Activated CD4-positive, alpha-beta T cell treated with anti-CD3 and anti-CD28 coated beads, Interleukin-2, amount 50 U/mL, for 48 hours (primary cell): ENCODE data around the gene COPS6.

Source experiments
- DNase-seq, 2 experiments: peaks; one replicate each; pipeline ENCODE4 v3.0.0-alpha.2; 2020

COPS6 gene

DNA sequence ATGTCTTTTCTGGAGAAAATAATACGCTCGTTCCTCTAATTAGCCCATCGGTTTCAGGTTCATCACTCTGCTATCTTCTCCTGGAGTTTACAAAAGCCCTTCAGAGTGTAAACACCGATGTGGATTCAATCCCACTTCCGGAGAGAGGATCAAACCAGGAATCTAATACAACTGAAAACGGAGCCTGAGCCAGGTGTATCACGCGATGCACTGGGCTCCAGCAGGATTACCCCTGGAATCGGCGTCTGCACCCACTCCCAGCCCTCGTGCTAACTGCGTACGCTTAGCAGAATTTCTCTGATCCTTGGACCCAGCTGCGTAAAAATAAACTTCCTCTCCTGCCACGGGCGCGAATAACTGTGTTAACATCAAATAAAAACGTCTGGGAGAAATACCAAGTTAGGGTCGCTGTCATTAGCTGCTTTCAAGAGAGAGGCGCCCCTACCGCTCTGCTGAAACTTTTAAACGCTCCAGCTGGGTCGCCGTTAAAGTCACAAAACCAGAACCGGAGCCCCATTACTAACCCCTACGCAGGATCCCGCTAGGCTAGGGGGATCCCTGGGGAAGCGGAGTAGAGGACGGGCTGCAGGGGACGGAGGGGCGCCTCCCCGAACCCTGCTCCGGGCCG, 7.7 kb upstream of the COPS6 start:
- no peak for DNase-seq

DNA sequence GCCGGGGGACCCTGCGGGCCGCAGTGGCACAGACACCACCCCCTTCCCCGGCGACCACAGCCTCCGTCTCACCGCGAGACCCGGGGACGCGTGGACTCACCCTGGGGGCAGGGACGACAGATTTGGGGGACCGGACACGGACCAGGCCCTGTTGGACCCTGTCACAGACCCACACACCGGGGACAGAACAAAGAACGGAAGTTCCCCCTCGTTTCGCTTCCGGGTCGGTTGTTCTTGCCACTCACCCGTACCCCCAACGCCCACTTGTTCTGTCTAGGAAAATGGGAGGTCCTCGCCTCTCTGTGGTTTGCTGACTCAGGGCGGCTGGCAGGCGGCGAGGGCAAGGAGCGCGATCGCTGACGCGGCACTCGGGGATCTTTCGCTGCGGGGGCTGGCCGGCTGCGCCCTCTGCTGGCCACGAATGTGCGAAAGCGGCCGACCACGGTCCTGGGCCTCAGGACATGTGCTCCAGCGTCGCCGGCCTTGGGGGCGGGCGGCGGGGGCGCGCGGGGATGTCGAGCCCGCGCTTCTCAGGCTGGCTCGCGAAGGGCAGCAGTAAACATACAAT, 7.2 kb upstream of the COPS6 start, which contains the start of gene ZNF3:
TSS of gene ZNF3 (minus strand) at position 189 of the 568 bp plus-strand sequence. CDS start 4,366 bp downstream, outside the sequence.
- peak; percentile 97 to 98 for DNase-seq

DNA sequence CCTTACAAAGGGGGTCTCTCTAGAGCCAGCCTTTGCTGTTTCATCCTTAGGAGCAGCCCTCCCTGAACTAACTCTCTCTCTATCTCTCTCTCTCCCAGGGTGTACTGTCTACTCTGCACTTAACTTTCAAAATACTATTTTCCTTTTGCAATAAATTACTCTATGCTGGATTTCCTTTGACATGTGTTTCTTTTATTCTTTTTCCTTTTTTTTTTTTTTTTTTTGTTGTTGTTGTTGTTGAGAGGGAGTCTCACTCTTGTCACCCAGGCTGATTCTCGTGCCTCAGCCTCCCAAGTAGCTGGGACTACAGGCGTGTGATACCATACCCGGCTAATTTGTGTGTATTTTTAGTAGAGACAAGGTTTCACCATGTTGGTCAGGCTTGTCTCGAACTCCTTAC, 5.8 kb upstream of the COPS6 start:
- DNase-seq: no peak

DNA sequence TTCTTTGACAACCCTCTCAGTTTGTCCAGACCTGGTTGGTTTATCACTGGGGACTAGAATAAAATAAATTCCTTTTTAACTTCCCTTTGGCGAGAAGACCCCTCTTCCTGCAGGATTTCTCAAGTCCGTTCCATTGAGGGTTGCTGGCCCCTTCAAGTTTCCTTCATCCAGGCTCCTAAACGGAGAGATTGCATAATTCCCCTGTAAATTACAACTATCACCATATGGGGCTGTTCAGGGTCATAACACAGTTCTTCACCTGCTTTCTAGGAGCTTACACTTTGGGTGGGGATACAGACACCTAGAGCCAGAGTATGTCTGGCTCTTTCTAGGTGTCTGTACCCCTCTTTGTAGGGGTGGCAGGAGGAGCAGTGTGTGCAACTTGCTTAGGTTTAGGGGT, 3.3 kb upstream of the COPS6 start:
- DNase-seq: no peak

DNA sequence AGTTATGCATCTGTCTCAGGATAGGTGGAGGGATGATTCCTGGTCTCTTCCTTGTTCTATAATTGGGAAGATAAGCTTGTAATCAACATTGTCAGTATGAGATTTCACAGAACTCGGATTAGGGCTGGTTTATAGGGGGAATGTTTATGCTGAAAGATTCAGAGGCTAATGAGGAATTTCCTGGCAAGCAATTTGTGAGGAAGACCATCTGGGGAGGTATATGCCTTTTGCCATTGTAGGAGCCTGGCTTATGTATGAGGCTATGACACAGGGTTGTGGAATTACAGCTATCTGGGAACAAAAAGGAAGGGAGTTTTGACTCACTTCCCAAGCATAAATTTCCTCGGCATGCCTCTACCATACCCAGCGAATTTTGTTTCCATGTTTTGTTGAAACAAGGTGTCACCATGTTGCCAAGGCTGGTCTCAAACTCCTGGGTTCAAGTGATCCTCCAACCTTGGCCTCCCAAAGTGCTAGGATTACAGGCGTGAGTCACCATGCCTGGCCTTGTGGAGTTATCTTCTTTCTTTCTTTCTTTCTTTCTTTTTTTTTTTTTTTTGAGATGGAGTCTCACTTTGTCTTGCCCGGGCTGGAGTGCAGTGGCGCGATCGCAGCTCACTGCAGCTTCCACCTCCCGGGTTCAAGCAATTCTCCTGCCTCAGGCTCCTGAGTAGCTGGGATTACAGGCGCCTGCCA, 1.6 kb upstream of the COPS6 start:
- DNase-seq: no peak

DNA sequence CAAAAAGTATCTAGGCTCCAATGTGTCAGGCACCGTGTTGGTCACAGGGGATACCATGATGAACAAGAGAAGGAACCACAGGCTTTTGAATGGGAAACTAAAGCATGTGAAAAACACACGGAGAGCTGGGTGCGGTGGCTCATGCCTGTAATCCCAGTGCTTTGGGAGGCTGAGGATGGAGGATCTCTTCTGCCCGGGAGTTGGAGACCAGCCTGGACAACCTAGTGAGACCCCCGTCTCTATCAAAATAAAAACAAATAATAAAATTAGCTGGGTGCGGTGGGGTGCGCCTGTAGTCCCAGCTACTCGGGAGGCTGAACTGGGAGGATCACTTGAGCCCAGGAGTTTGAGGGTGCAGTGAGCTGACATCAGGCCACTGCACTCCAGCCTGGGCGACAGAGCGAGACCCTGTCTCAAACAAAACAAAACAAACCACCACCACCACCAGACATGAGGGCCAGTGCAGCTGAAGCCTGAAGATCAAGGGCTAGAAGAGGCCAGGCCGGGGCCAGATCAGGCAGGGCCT, 611 bp upstream of the COPS6 start:
- DNase-seq: no peak

DNA sequence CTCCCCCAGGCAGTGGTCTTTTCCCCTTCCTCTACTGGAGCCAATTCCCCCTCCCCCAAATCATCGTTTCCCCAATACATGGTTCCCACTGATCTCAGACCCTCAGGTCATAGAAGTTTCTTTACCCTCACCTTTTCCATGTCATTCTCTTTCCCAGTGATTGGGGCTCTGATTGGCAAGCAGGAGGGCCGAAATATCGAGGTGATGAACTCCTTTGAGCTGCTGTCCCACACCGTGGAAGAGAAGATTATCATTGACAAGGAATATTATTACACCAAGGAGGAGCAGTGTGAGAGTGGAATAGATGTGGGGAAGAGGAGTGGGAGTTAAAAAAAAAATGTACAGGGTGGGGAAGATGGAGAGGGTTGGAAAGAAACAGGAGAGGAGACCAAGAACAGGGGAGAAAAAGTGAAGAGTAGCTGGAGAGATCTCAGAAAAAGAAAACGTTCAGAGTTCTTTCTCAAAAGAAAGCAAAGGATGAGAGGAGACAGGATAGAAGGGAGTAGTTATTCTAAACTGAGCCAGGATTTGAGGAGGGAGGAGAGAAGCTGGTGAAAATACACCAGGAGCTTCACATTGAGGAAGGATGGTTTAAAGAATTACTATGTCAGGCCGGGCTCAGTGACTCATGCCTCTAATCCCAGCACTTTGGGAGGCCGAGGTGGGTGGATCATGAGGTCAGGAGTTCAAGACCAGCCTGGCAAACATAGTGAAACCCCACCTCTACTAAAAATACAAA, 858 bp downstream of the COPS6 start:
- peak in 1 of 2 experiments; percentile 32 for DNase-seq

DNA sequence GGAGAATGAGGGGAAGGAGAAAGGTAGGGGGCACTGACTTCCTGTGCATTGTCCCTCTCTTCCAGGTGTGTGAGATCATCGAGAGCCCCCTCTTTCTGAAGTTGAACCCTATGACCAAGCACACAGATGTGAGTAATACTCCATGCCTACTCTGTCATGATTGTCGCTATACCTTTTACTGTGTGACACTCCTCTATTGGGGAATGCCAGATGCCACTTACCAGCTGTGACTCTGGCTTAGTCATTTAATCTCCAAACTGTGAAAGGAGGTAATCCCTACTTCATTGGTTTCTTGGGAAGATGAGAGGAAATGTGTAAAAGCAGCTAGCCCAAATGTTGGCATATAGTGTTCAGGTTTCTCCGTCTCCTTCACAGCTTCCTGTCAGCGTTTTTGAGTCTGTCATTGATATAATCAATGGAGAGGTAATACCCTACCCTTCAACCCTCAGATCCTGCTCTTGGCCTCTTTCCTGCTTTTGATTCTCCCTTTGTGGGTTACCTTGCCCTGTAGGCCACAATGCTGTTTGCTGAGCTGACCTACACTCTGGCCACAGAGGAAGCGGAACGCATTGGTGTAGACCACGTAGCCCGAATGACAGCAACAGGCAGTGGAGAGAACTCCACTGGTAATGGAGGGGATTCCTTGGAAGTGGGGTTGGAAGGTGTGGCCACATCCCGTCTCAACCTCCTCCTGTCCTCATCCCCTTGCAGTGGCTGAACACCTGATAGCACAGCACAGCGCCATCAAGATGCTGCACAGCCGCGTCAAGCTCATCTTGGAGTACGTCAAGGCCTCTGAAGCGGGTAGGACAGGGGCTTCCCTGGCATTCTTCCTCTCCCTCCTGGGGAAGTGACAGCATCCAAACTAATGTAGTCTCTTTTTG, 2.0 kb downstream of the COPS6 start:
- DNase-seq: peak in 1 of 2 experiments; percentile 14

DNA sequence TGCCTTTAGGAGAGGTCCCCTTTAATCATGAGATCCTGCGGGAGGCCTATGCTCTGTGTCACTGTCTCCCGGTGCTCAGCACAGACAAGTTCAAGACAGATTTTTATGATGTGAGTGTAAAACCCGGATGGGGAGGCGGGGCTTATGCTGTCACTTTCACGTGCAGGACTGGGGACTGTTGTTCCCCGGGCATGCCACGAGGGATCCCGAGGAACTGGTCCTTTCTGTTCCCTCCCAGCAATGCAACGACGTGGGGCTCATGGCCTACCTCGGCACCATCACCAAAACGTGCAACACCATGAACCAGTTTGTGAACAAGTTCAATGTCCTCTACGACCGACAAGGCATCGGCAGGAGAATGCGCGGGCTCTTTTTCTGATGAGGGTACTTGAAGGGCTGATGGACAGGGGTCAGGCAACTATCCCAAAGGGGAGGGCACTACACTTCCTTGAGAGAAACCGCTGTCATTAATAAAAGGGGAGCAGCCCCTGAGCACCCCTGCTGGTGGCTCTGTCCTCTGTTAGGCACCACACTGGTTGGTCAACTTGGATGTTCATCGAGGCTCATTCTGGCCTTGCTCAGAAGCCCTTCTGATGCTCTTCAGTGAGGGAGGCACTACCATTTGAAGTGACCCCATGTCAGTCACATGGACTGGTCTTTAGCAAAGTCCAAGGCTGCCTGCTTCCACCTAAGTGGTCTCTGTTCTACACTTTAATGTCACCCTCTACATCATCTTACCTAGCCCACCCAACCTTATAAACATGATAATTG, 2.8 kb downstream of the COPS6 start:
- peak; percentile 26 to 41 for DNase-seq

DNA sequence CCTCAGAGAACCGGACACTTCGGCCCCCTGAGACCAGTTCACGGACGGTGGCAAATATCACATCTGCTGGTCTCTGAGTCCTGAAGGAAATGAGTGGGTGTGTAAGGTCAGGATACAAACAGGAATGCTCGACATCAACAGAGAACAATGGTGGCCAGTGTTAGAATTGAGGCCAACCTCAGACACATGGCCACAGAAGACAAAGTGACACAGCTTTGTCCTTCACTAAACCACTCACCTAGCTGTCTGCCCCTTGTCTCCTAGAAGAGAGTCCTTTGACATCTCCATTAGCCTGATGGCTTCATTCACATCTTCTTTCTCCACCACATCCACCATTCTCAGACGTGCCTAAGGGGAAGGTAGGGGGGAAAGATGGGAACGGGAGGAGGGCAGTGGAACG, 4.3 kb downstream of the COPS6 start:
- DNase-seq: no peak

DNA sequence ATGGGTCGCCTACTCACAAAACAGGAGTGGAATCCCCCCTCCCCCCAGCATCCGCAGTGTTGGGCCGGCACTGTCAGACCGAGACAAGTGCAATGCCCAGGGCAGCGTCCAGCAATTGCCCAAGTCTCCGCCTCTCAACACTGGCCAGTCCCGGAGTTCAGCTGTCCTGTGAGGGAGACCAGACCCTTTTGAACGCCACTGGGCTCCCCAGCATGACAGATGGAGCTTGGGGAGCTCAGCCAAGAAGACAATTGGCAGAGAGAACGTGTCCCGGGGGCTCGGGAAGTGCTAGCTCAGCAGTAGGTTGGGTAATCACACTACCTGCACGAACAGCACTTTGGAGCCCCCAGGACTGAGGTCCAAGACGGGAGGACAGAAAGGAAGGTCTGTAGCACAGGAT, 4.7 kb downstream of the COPS6 start:
- DNase-seq: no peak

DNA sequence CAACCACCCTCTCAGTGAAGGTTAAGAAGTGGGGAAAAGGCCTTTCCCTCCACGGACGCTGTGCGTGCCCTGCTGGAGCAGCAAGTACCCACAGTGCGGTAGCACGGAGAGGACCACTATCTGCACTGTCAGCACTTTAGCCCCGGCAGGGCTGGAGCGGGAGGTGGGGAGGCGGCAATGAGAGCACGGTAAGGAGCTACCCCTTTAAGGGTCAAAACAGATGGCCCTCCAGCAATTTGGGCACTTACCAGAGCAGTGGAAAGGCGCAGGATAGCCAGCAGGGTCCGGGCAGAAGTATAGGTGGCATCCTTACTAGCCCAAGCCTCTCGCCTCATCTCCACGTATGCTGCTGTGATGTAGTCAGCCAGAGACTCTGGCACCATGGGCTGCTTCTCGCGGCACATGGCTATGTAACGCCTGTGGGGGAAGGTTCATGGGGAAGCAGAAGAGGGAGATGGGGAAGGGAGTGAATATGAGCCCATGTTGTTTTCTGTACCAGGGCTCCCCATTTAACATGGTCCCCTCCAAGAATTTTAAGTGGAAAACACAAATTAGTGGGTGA, 5.2 kb downstream of the COPS6 start:
- DNase-seq: no peak

DNA sequence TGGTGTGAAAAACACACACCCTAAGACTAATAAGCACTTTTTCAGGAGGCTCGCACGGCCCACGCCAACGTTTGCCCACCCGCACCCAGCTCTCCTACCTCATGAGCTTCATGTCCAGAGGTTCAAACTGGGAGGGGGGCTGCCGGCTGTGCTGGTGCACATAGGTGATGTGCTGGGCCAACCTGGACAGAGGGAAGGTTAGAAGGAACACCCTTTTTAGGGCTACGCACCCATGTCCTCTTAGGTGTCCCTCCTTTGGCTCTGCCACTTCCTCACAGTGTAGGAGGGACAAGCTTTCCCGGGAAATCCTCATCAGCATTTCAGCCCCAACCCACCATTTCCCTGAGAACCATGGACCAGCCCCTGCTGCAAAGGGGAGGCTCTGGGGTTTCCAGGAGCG, 6.5 kb downstream of the COPS6 start:
- DNase-seq: no peak

DNA sequence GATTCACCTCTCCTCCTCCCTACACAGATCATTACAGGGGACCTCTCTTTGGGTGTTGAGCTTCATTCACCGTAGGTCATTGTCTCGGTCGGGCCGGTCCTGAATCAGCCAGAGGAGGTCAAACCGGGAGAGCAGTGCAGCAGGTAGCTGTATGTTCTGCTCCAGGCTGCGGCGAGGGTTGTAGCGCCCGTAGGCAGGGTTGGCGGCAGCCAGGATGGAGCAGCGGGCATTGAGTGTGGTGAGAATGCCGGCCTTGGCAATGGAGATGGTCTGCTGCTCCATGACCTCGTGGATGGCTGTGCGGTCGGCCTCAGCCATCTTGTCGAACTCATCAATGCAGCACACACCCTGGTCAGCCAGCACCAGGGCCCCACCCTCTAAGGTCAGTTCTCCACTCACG, 6.9 kb downstream of the COPS6 start:
- DNase-seq: no peak

DNA sequence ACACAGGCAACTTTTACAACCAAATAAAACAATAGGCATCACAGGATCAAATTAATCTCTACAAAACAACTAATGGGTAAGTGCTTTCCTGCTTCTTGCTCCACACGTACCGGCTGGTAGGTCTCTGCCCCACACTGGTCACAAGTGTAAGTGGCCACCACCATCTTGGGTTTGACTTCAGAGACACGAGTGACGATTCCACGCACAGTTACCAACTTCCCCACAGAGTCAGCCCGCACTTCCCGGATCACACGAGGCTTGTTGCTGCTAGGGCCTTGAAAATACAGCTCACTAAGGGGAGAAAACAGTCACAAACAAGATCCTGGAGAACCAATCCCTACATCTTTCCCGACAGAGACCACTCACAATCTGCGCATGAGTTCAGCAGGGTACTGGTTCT, 10.1 kb downstream of the COPS6 start:
- DNase-seq: no peak

DNA sequence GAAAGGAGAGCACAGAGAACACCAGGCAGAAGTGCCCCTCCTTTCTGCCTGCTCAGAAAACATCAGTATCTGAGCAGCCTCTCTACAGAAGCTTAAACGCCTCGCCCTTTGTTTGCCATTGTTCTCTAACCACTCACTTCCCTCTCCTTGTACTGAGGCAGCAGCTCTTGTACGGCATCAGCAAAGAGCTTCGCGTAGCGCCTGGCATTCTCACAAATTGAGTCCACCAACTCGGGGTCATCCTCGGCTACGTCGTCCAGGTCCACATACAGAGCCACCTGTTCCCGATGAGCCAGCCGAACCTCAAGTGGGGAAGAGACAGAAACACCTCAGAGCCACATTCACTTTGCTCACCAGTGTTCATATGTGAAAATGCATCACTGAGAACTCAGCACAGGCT, 10.7 kb downstream of the COPS6 start:
- DNase-seq: no peak

DNA sequence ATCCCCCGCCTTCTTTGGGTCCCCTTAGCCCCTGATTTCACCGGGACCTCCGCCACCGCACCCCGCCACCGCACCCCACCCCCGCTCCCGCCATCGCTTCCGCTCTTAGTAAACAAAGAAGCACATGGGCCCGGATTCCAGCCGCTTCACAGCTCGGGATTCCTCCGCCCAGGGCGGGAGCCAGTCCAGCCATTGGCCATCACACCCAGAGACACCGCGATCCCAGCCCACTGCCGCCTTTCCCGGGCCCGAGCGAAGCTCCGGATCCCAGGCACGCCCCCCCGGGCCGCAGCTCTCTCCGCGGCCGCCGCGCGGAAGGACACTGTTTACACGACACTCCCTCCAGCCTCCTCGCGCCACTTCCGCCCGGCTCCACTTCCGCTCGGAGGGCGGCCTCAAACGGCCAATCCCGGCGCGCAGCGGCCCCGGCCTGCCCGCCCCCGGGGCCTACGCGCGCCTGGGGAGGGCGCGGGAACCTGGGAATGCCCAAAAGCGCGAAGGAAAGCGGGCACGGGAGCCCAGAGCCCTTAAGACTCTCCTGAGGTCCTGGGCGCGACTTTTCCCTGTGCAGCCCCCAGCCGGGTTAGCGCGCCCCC, 11.7 kb downstream of the COPS6 start:
- peak; percentile 83 to 87 for DNase-seq

DNA sequence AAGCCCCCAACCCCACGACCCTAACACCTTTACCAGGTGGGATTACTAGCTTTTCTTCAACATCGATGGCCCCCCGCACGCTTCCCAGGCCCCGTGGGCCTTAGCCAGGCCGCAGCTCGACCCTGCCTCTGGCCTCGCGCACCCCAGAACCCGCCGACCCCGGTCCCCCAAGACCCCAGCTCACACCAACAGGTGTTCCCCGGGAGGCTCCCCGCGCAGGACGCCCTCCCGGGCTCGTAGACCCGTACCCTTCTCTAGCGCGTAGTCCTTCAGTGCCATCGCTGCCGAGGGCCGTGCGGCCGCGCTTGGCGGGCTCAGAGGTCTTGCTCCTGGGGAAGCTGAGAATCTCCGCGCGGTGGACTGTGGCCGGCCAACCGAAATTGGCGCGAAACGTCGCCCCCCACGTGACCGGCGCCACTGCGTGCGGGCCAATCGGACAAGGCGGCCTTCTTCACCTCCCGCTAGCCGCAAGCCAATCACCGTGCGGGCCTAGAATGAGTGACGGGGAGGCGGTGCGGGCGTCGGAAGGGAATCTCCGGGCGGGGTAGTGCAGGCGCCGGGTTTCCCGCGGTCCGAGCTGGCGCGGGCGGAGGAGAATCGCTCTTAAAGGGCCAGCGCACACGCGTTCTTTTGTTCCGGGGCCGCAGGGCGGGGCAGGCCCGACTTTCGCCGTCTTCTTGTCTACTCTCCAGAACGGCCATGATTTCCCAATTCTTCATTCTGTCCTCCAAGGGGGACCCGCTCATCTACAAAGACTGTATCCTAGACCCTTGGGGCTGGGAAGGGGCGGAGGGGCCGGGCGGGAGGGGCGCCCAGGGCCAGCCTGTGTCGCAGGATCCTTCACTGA, 12.5 kb downstream of the COPS6 start, which contains the start of the genes AP4M1 and MCM7:
TSS of gene AP4M1 (plus strand) at position 628 of the 847 bp plus-strand sequence. CDS start at position 700, 72 bp downstream.
TSS of gene MCM7 (minus strand) at position 382 of the 847 bp plus-strand sequence. CDS start at position 279, 103 bp downstream.
- DNase-seq: peak; percentile 98
